SK-N-DZ (cell line): ENCODE data around the gene GP1BA.
A peak's percentile ranks its signal among the peaks of the same experiment; 100 is the strongest.
"Not testable (repeated sequence)": the region's sequence is repeated elsewhere in the genome, so short reads cannot be mapped to it uniquely, and the experiment has no call there.

Experiments used
- DNase-seq: peaks from one replicate; pipeline ENCODE4 v3.0.0-alpha.2; 2015; ENCODE audit warnings: low spot score

Gene GP1BA

DNA sequence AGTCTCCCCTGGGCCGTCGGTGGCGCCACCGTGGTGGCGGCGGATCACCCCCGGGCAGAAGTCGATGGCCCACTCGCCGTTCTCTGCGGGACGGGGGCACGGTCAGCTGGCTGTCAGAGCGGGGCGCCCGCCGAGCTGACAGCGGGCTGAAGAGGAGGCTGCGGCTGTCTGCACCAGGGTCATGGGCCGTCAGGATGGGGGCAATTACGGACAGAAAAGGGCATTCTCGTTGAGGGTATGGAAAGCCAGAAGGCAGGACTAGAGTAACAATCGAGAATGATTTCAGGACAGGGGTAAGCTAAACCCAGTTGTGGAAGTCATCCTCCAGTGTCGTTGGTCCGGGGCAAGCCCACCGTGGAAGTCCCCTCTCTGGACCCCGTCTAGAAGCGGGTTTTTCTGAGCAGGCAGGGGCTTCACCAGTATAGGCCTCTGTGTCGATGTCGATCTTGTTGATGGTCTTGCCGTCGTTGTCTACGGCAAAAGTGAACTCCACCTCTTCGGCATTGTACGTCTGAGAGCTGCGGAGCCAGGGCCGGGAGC, 30.9 kb upstream of the GP1BA start:
- DNase-seq, result no peak

DNA sequence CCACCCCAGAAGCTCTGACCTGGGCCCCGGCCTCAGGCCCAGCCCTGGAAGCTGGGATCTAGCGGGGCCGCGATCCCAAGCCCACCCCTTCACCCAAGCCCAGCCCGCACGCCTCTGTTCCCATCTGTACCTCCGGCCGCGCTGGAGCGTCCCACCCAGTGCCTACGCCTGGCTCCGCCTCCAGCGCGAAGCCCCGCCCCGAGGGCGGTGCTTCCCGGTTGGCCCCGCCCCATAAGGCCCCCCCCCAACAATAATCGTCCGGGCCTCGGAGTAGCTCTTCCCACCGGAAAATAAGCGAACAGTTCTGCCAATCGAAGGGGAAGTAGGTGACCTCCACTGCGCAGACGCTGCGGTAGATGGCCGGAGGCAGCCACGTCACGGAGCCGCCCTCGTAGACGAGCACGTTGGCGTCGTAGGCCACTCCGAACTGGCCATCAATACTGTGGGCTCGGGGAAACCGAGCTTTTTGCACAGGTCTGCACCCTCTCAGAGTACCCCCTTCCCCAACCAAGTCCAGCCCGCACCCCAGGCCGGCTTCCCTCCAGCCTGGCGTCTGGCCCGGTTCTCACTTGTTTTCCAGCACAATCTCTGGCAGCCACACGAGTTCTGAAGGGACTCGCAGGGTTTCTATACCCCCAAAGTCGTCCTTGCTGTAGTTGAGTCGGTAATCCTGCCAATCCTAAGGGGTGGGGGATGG, 30.3 kb upstream of the GP1BA start:
- DNase-seq, result no peak

DNA sequence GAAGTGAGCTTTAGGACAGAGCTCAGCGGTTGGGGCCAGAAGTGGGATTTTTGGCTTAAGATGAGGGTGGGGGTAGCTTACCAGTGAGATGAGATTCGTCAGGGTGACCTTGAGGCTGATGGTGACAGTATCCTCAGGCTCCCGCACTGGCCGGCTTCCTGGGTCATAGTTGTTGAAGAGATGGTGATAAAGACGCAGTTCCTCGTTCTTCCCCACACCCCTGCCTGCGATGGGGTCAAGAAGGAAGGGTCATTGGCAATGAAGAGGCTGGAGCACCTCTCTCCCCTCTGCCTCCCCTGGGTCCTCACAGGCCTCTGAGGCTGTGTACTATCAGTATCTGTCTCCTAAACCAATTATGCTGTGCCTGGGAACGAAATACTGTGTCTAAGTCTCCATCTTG, 29.5 kb upstream of the GP1BA start:
- DNase-seq, result peak; percentile 60

DNA sequence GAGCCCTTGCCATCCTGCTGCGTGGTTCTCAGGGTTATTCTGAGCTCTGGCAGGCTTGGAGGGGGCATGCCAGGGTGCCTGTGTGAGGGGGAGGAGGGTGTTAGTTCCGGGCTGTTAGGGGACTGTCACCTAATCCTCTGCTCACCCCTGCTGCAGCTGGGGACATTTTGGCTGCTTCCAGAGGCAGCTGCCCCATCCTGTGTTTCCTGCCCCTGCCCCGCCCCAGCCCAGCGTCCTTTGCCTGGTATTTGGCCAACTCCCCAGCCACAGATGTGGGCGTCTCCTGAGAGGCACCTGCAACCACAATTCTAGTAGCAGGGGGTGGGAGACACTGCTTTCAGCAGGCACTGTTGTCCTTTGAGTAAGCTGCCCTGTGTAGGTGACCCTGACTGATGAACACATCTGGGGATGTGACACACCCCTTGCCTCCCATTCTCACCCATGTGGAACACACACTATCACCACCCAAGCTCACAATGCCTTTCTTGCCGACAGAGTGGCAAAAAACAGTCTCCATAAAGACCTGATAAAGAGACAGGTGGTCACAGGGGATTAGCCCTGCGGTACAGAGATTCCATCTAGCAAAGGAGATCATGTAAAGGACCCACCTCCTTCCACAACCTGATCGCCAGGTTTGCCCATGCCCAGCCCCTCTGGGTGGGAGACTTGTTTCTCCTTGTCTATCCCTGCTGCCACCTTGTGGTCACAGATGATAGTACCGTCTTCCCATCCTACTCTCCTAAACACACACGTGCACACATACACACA, 28.8 kb upstream of the GP1BA start, which contains the start of gene CHRNE:
Gene CHRNE (minus strand): TSS at position 48 of the 768 bp plus-strand sequence. CDS start 35 bp downstream, at position 13.
- DNase-seq, result peak; percentile 89

DNA sequence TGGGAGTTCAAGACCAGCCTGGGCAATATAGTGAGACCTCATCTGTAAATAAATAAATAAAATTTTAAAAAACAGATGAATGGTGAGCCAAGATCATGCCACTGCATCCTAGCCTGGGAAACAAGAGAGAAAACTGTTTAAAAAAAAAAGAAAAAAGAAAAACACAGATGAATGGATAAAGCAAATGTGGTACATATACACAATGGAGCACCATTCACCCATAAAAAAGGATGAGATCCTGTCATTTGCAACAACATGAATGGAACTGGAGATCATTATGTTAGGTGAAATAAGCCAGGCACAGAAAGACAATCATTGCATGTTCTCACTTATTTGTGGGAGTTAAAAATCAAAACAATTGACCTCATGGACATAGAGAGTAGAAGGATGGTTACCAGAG, 25.4 kb upstream of the GP1BA start:
- DNase-seq, result not testable (repeated sequence)

DNA sequence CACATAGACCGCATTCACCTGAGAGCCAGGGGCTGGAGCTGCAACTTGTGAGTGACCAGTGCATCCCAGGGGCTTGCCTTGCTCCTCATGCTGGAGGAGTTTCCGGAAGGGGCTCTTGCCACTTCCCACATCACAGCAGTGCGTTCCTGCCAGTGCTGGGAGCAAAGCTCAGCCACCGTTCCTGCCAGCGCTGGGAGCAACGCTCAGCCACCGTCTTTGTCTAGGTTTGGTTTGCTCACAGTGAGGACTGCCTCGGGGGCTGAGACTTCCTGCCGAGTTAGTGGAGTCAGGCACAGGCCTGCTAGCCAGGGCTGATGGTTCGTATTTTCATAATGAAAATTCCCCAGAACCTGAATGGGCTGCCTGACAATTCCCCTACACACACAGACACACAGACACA, 23.8 kb upstream of the GP1BA start:
- DNase-seq, result peak; percentile 44

DNA sequence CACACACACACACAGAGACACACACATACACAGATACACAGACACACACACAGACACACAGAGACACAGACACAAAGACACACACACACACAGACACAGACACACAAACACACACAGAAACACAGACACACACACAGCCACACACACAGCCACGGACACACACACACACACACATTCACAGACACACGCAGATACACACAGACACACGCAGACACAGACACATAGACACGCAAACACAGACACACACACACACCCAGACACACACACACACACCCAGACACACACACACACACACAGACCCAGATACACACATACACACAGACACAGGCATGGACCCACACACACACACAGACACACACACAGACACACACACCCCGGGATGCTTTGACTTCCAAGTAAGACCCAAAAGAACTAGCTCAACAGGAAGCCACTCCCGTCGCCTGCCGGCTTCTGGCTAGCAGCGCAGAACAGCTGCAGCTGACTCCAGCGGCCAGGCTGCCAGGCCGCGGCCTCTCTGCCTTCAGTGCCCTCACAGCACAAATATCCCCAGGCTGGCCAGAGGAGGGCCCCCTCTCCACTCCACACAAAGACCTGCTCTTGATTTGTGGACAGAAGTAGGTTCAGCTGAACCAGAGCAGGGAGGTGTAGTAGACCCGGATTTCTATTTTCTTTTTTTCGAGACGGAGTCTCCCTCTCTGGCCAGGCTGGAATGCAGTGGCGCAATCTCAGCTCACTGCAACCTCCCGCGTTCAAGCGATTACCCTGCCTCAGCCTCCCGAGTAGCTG, 23.2 kb upstream of the GP1BA start:
- peak; percentile 92 for DNase-seq

DNA sequence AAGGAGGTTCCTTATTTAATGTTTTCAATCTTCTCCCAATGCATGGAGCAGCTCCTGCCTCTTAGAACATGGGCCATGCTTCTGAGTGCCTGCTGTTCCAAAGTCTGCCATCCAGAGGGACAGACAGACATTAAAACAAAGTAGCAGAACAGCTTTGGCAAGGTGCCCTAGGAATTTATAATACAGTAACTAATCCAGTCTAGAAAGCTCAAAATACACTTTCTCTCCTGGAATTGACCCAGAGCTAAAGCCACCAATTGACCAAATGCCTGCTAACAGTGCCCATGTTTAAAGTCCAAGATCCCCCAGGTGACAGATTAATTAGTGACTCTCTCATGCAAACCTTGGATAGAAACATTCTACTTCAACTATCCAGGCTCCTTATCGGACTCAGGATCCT, 18.1 kb upstream of the GP1BA start:
- no peak for DNase-seq

DNA sequence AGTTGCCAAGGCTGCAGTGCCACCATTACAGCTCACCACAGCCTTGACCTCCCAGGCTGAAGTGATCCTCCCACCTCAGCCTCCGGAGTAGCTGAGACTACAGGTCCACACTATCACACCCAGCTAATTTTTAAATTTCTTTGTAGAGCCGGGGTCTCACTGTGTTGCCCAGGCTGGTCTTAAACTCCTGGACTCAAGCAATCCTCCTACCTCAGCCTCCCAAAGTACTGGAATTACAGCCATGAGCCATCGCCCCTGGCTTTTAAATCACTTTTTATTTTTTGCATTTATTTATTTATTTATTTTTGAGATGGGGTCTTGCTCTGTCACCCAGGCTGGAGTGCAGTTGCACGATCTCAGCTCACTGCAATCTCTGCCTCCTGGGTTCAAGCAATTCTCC, 17.5 kb upstream of the GP1BA start:
- DNase-seq, result not testable (repeated sequence)

DNA sequence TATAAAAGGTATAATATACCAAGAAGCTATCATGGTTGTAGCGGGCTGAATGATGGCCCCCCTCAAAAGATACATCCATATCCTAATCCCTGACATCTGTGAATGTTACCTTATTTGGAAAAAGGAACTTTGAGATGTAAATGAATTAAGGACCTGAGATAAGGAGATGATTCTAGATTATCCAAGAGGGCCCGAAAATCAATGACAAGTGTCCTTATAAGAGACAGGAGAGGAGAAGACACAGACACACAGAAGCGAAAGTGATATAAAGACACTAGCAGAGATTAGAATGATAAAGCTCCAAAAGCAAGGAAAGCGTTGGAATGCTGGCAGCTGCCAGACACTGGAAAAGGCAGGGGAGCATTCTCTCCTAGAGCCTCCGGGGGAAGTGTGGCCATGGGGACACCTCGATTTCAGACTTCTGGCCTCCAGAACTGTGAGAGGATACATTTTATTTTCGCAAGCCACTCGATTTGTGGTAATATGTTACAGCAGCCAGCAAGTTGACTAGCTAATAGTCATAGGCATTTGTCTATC, 12.5 kb upstream of the GP1BA start:
- DNase-seq, result peak; percentile 98

DNA sequence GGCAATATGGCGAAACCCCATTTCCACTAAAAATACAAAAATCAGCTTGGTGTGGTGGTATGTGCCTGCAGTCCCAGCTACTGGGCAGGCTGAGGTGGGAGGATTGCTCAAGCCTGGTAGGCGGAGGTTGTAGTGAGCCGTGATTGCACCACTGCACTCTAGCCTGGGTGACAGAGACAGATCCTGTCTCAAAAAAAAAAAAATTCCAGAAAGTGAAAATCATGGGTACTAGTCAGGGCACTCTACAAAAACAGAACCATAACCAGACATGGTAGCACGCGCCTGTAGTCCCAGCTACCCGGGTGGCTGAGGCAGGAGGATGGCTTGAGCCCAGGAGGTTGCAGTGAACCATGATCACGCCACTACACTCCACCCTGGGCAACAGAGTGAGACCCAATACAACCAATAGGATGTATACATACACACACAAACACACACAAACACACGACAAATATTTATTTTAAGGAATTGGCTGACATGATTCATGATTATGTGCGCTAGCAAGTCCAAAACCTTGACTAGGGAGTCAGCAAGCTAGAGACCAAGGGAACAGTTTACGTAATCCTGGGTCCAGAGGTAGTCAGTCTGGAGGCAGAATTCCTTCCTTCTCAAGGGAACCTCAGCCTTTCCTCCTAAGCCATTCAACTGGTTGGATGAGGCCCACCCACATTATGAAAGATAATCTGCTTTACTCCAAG, 11.6 kb upstream of the GP1BA start:
- DNase-seq, result no peak

DNA sequence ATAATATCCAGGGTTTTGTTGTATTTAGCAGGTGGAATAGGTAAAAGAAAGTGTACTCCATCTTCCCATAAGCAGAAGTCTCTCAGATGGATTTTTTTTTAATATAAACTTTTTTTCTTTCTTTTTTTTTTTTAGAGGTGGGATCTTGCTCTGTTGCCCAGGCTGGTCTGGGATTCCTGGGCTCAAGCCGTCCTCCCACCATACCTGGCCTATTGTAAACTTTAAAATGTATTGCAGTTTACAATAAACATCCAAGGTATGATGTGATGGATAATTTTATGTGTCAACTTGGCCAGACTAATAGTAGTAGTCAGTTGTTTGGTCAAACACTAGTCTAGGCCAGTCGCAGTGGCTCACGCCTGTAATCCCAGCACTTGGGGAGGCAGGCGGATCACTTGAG, 10.8 kb upstream of the GP1BA start:
- DNase-seq, result no peak

DNA sequence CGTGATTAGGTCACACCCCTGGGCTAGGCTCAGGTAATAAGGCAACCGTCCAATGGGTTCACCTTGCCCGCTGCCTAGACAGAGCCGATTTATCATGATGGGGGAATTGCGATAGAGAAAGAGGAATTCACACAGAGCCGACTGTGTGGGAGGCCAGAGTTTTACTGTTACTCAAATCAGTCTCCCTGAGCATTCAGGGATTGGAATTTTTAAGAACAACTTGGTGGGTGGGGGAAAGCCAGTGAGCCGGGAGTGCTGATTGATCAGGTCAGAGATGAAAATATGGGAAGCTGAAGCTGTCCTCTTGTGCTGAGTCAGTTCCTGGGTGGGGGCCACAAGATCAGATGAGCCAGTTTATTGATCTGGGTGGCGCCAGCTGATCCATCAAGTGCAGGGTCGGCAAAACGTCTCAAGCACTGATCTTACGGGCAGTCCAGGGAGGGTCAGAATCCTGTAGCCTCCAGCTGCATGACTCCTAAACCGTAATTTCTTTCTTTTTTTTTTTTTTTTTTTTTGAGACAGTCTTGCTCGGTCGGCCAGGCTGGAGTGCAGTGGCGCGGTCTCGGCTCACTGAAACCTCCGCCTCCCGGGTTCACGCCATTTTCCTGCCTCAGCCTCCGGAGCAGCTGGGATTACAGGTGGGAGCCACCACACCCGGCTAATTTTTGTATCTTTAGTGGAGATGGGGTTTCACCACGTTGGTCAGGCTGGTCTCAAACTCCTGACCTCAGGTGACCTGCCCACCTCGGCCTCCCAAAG, 5.3 kb upstream of the GP1BA start:
- not testable (repeated sequence) for DNase-seq

DNA sequence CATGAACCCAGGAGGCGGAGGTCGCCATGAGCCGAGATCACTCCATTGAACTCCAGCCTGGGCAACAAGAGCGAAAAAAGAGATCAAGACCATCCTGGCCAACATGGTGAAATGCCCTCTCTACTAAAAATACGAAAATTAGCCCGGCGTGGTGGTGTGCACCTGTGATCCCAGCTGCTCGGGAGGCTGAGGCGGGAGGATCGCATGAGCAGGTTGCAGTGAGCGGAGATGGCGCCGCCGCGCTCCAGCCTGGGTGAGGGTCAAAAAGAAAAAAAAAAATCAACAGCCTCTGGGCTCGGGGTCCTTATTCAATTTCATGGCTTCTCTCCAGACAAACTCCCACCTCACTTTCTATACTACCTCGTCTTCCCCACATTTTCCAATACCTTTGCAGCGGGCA, 3.2 kb upstream of the GP1BA start:
- DNase-seq, result no peak

DNA sequence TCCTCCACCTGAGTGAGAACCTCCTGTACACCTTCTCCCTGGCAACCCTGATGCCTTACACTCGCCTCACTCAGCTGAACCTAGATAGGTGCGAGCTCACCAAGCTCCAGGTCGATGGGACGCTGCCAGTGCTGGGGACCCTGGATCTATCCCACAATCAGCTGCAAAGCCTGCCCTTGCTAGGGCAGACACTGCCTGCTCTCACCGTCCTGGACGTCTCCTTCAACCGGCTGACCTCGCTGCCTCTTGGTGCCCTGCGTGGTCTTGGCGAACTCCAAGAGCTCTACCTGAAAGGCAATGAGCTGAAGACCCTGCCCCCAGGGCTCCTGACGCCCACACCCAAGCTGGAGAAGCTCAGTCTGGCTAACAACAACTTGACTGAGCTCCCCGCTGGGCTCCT, 679 bp downstream of the GP1BA start:
- DNase-seq, result no peak

DNA sequence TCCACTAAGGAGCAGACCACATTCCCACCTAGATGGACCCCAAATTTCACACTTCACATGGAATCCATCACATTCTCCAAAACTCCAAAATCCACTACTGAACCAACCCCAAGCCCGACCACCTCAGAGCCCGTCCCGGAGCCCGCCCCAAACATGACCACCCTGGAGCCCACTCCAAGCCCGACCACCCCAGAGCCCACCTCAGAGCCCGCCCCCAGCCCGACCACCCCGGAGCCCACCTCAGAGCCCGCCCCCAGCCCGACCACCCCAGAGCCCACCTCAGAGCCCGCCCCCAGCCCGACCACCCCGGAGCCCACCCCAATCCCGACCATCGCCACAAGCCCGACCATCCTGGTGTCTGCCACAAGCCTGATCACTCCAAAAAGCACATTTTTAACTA, 1.6 kb downstream of the GP1BA start:
- no peak for DNase-seq

DNA sequence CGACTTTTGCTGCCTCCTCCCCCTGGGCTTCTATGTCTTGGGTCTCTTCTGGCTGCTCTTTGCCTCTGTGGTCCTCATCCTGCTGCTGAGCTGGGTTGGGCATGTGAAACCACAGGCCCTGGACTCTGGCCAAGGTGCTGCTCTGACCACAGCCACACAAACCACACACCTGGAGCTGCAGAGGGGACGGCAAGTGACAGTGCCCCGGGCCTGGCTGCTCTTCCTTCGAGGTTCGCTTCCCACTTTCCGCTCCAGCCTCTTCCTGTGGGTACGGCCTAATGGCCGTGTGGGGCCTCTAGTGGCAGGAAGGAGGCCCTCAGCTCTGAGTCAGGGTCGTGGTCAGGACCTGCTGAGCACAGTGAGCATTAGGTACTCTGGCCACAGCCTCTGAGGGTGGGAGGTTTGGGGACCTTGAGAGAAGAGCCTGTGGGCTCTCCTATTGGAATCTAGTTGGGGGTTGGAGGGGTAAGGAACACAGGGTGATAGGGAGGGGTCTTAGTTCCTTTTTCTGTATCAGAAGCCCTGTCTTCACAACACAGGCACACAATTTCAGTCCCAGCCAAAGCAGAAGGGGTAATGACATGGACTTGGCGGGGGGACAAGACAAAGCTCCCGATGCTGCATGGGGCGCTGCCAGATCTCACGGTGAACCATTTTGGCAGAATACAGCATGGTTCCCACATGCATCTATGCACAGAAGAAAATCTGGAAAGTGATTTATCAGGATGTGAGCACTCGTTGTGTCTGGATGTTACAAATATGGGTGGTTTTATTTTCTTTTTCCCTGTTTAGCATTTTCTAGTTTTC, 2.3 kb downstream of the GP1BA start:
- DNase-seq, result no peak

DNA sequence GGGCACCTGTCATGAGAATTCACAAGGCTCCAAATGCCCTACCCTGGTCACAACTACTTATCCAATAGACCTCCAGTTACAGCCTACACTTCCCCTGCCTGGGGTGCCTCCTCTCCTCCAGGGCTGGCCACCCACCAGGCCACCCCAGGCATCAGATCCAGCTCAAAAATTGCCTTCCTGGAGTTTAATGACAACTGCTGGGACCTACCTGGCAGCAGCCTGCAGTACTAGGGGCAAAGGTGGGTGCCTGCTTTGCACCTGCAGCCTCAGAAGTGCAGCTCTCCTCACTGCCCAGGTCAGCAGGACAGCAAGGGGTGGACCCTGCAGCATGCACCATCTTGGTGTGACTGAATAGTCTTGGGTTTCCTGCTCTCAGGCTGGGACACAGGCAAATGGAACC, 3.6 kb downstream of the GP1BA start:
- DNase-seq, result no peak

DNA sequence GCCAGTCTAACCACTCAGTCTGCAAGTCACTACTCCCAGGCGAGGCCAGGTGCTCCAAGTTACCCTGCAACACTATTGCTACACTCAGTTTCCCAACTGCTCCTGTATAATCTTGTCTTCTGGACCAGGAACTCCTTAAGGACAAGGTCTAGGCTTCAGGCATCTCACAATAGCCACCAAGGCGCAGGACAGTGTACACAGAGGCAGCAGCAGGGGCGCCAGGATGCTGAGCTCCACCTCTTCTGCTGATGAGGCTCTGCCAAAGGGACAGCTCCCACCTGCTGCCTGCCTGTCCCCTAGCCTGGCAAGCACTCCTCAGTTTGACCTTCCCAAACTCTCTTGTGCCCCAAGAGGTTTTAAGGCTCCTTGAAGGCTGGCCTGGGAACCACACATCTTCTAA, 4.4 kb downstream of the GP1BA start:
- no peak for DNase-seq

DNA sequence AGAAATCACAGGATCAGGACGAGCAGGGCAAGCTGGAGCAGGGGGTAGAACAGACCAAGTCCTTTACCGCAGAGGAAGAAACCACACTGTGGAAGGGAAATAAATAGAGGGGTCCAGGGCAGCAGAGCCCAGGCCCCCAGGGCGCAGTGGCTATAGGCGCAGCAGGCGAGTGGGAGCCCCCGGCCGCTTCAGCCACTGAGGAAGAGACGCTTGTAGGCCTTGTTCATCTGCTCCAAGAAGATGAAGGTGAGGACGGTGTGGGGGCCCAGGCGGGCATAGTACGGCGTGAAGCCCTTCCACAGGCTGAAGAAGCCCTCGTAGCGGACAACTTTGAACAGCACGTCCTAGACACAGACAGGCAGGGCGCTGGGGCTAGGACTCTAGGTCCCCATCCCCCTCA, 5.5 kb downstream of the GP1BA start:
- no peak for DNase-seq
